Activated CD4-positive, CD25-positive, alpha-beta regulatory T cell treated with anti-CD3 and anti-CD28 coated beads, Interleukin-2, amount 50 U/mL, for 72 hours (primary cell): Measurements from ENCODE around the gene GMNN.
"Not testable (repeated sequence)": the region's sequence is repeated elsewhere in the genome, so short reads cannot be mapped to it uniquely, and the experiment has no call there.

ENCODE experiments used
- DNase-seq: peaks from one replicate; pipeline ENCODE4 v3.0.0; 2021

Gene GMNN

DNA sequence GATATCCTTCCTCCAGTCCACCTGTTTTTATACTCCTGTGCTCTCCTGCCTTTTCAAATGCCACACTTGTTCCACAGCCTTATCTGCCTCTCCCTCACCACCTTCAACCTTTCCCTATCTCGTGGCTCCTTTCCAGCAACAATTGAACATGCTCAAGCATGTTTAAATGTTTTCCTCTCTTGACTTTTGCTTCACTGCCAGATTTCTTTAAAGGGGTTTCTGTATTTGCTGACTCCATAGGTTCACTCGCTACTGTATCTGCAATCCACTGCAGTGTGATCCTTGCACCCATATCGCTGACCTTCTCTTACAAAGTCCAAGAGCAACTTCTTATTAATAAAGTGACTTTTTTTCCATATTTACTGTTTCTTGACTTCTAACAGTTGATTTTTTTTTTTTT lies 11.2 kb upstream of the GMNN start:
- DNase-seq = no peak

DNA sequence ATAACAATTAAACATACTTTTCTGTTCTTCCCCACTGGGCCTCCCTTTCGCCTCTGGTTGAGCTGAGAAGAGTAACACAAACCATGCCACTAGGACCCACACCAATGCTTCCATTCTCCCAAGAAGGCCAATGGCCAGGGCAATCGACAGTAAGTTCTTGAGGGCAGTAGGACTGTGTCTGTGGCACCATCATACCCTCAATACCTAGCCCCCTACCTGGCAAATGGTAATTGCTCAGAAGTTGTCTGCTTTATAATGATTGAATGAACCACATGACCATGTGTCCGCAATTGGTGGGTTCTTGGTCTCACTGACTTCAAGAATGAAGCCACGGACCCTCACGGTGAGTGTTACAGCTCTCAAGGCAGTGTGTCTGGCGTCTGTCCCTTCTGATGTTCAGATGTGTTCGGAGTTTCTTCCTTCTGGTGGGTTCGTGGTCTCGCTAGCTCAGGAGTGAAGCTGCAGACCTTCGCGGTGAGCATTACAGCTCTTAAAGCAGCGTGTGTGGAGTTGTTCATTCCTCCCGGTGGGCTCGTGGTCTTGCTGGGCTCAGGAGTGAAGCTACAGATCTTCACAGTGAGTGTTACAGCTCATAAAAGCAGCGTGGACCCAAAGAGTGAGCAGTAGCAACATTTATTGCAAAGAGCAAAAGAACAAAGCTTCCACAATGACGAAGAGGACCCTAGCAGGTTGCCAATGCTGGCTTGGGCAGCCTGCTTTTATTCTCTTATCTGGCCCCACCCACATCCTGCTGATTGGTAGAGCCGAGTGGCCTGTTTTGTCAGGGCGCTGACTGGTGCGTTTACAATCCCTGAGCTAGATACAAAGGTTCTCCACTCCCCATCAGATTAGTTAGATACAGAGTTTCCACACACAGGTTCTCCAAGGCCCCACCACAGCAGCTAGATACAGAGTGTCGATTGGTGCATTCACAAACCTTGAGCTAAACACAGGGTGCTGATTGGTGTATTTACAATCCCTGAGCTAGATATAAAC lies 9.6 kb upstream of the GMNN start:
- DNase-seq = not testable (repeated sequence)

DNA sequence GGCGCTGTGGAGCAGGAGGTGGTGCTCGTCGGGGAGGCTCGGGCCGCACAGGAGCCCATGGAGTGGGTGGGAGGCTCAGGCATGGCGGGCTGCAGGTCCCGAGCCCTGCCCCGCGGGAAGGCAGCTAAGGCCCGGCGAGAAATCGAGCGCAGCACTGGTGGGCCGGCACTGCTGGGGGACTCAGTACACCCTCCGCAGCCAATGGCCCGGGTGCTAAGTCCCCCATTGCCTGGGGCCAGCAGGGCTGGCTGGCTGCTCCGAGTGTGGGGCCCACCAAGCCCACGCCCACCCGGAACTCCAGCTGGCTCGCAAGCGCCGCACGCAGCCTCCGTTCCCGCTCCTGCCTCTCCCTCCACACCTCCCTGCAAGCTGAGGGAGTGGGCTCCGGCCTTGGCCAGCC lies 8.8 kb upstream of the GMNN start:
- DNase-seq = not testable (repeated sequence)

DNA sequence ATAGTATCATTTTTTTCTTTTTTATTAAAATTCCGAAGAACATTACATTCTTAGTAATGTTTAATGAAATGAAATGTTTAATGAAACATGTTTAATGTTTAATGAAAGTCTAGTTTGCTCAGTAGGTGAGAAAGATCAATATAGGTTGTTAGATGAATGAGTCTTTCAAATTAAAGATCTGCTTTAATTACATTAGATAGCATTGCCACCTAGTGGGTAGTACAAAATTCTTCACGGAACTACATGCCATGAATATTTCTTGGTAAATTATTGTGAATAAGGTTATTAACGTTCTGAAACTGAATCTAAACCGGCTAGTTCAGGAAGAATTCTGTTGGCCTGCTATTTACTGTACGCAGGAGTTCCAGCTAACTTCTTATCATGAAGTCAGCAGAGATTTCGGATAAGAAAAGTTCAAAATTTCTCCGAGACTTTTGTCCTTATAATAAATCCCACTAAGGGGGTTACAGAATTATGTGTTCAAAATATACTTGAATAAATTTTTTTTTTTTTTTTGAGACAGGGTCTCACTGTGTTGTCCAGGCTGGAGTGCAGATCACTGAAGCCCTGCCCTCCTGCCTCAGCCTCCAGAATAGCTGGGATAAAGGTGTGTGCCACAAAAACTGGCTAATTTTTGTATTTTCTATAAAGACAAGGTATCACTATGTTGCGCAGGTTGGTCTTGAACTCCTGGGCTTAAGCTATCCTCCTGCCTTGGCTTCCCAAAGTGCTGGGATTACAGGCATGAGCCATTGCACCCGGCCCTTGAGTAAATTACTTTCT lies 7.9 kb upstream of the GMNN start:
- no peak for DNase-seq

DNA sequence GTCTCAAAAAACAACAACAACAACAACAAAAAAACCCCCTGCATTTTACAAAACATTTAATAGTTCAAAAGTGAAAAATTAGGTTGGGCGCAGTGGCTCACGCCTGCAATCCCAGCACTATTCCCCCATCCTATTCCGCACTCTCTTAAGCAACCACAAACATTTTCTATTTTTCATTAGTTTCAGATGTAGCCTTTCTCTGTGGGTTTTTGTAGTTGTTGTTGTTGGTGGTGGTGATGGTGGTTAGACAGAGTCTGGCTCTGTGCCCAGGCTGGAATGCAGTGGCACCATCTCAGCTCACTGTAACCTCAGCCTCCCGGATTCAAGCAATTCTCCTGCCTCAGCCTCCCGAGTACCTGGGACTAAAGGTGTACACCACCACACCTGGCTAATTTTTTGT lies 6.4 kb upstream of the GMNN start:
- no peak for DNase-seq

DNA sequence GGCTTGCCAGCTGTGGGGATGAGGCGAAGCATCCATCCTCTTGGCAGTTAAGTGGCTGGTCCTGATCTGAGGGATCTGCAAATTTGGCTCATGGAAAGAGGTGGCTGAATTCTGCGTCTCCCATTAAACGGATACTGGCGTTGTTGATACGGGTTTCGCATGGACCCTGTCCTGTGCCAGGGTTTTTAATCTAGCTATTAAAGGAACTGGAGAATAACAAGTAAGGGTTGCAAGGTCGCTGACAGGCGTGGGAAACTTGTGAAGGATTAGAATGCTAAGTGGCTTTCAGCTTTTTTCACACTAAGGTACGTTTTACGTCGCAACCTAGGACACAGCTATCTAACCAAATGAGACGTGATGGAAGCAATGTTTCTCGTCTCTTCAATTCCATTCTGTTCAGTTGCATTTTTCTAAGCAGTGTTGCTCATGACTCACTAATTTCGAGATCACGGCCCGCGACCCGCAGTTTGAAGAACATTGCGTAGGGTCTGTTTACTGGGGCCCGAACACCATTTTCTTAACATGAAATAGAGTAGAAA lies 852 bp downstream of the GMNN start:
- no peak for DNase-seq

DNA sequence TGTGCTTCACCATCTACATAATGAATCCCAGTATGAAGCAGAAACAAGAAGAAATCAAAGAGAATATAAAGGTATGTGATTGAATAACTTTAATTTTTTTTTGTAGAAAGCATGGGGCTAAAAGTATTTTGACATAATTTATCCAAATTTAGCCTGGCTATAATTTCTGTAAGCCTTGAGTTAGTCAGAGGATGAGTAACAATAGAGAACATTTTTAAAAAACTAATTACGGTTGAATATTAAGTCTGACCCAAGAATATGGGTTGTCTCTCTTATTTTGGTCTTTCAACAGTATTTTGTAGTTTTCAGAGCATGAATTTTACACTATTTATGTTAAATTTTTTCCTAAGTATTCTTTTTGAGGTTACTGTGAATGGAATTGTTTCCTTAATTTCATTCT lies 2.5 kb downstream of the GMNN start:
- no peak for DNase-seq

DNA sequence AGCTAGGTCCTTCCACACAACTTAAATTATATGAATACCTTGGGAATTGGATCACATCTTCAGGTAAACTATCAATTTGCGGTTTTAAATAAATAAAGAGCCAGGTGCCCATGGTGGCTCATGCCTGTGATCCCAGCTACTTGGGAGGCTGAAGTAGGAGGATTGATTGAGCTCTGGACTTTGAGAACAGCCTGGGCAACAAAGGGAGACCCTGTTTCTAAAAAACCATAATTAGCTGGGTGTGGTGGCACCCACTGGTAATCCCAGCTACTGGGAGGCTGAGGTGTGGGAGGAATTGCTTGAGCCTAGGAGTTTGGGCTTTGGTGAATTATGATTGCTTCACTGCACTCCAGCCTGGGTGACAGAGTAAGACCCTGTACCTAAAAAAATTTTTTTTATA lies 3.4 kb downstream of the GMNN start:
- no peak for DNase-seq

DNA sequence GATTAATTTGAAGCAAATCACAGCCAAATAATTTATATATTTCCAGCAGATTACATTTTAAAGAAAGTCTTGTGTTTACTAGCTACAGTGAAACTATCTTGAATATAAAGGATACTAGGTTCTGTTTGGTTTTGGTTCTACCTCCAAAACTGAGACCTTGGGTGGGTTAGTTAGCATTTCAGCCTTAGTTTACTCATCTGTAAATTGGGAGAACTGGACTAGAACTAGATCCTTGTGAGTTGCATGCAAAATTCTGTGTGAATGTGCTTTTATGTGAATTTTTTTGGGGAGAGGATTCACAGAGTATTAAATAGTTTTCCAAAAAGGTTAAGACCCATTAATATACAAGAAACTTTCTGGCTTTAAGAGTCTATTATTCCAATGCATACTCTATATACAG lies 4.1 kb downstream of the GMNN start:
- DNase-seq = no peak

DNA sequence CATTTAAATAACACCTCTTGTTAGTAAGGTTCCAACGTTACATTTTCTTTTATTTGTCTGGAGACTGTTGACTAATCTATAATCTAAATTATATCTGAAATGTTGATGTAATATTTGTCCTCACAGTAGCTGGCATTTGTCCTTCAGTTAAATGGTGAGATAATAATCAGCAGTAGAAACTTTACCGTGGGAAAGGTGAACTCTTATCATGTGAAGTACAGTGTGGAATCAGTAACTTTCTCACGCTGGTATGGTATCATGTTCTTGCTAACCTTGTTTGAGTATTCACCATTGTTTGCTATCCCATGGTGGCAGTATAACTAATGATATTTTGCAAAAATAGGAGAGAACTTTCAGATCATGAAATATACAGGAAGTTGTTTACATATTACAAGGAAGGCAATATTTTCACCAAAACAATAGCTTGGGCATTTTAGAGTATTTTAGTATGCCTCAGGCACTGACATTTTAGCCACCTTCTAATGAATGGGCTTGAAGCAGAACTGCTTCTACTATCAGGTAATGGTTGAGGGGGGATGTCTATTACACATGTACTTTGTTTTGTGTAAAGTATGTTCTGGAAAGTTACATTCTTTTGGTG lies 4.8 kb downstream of the GMNN start:
- no peak for DNase-seq

DNA sequence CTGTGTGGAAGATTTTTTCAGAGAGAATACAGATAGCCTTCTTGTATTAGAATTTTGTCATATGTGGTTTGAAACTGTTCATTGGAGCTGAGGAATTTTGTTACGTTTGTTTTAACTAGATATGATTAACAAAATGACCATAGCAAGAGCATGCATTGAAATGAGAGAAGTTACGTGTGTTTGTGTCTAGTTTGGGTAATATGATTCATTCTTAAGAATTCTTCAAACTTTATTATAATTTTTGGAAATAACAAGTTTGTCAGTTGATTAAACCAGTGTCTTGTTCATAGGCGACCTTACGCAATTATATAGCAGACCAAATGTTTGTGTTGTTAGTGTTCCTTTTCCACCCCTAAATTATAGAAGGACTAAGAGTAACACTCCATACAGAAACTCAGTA lies 5.5 kb downstream of the GMNN start:
- no peak for DNase-seq

DNA sequence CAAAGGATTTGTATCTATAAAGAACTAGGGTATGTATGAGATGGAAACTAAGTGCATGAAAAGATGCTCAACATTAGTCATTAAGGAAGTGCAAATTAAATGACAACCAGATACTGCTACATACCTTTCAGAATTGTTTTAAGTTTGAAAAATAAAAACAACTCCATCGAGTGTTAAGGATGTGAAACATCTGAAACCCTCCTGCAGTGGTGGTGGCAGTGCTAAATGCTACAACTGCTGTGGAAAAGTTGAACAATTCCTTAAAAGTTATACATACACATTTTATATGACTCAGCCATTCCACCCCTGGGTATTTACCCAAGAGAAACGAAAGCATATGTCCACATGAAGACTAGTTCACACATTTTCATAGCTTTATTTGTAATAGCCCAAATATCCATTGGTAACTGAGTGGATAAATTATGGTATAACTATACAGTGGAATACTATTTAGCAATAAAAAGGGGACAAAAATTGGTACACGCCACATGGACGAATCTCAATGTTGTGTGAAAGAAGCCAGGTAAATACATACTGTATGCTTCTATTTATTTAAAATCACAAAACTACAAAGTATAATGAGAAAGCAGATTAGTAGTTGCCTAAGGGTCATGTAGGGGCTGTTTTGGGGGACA lies 13.4 kb downstream of the GMNN start:
- DNase-seq = no peak

DNA sequence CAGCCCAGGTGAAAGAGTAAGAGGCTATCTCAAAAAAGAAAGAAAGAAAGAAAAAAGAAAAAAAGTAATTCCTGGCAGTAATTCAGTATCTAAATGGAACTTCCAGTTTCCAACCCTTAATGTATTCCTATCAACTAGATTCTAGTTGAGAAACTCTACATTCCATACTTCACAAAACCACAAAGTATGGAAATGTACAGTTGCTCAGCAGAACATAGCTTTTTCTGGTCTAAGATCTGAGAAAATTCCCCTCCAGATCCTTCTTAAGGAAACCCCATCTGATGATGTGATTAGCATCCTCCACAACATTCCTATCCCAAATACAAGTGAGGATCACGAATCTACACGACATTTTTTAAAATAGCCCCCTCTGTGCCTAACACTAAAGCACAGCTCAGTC lies 20.4 kb downstream of the GMNN start:
- no peak for DNase-seq

DNA sequence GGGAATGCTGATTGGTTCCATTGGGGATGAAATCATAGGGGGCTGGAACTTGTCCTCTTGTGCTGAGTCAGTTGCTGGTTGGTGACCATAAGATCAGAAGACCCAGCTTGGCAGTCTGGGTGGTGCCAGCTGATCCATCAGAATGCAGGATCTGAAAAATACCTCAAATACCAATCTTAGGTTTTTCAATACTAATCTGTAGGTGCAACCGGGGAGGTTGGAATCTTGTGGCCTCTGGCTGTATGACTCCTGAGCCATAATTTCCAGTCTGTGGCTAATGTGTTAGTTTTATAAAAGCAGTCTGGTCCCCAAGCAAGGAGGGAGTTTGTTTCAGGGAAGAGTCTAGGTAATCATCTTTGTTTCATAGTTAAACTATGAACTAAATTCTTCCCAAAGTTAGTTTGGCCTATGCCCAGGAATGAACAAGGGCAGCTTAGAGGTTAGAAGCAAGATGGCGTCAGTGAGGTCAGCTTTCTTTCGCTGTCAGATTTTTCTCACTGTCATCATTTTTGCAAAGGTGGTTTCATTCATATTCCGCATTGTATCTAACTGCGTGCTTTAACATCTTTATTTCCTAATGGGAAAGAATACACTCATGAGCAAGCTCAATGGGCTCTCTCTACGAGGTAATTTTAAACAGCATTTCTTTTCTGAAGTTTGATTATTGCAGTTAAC lies 22.0 kb downstream of the GMNN start:
- DNase-seq = no peak

DNA sequence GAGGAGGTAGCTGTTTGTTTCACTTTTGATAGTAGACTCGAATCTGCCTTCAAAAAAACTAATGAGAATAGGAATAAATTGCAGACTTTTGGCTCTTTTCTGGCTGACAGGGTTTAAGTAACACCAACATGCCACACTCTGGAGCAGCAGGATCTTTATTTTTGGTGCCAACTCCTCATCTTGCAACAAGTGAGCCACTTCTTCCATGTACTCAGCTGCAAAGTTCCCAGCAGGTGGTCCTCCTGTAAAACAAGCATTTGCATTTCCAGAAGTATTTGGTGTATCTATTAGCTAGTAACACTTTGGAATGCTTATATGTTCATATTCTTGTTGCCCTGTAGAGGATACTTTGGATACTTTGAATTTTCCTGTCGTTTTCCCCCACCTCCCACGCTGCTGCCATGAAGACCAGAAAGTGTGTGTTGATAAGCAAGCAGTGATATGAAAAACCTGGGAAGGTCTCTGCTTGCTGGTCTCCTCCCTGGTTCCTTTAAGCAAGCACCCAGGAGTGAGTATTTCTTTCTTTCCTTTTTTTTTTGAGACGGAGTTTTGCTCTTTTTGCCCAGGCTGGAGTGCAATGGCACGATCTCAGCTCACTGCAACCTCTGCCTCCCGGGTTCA lies 23.0 kb downstream of the GMNN start:
- DNase-seq = no peak

DNA sequence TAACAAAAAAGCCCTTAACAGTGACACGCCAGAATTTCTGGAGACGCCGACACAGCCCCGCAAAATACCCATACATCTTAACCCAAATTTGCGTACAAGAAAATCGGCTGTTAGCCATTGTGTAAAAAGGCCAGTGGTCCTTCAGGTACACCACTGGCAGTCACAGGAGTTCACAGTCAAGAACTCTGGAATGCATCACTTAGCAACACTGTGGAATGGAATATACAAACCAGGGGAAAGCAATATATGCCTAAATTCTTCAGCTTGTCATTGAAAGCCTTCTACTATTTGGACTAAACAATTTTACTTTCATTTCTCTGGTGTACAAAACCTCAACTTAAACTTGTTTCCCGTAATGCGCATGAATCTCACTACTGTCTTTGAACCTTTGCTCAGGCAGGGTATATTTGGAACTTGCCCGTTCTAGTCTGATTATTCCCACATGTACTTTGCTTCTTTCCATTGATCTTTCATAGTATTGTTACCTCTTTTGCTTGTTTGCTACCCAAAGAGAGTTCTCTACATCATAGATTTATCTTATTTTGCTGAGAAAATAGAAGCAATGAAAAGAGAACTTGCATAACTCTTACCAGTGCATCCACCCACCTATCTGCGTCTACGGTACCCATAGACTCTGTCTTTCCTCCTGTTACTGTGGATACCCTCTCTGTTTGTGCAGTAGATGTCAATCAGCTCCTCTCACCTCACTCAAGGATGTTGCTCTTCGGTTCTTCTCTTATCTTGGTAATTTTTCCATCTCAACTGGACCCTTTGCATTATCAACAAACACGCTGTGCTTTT lies 24.2 kb downstream of the GMNN start, which contains the start of gene ARMH2:
TSS of gene ARMH2 (minus strand) at position 178 of the 801 bp plus-strand sequence. CDS start at position 118, 60 bp downstream.
- no peak for DNase-seq

DNA sequence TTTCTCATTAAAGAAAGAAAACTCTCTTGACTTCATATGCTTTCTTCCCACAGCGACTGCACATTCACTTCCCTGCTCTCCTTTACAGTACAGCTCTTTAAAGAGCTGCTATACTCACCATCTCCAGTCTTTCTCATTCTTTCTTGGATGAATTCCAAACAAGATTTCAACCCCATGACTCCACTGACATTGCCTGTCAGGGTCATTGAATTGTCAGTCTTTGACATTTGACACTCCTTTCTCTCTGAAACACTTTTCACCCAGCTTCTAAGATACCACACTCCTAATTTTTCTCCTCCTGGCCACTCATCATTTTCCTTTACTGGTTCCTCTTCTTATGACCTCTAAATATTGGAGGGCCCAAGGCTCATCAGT lies 24.8 kb downstream of the GMNN start:
- DNase-seq = no peak

DNA sequence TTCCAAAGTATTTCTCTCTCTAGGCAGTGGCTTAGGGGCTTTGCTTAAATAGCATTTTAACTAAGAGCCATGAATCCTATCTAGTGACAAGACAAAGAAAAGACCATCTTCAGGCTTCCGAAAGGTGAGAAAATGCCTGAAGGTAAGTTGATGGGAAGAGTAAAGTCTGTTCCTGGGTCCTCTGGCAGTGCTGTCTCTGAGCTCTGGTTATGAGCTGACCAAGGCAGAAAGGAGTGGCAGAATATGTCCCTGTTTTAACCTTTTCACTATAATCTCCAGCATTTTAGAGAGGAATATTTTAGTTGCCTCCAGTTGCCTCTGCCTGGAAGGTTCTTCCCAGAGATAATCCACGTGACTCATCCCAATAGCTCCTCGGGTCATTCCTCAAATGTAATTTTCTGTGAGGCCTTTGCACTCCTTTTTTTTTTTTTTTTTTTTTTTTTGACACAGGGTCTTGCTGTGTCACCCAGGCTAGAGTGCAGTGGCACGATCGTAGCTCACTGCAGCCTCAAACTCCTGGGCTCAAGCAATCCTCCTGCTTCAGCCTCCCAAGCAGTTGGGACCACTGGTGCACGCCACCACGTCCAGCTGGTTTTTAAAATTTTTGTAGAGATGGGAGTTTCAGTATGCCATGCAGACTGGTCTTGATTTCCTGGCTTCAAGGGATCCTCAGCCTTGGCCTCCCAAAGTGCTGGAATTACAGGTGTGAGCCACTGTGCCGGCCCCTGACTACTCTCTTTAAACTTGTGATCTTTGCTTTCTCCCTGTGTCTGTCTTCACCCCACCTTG lies 27.7 kb downstream of the GMNN start:
- DNase-seq = no peak

DNA sequence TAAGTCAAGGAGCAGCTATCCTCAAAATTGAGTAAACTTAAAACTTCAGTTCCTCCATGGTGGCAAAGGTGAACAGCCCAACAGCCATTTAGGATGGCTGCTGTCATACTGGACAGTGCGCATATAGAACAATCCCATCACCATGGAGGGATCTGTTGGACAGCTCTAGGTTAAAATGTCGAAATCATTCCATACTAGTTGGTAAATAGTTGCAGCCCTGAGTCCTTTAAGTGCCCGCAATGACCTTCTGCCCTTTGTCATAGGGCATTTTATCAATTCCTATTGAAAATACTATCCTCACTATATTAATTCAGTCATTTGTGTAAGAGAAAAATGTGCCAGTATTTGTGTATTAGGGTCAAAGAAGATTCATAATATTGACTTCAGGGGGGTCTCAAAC lies 32.8 kb downstream of the GMNN start:
- no peak for DNase-seq

DNA sequence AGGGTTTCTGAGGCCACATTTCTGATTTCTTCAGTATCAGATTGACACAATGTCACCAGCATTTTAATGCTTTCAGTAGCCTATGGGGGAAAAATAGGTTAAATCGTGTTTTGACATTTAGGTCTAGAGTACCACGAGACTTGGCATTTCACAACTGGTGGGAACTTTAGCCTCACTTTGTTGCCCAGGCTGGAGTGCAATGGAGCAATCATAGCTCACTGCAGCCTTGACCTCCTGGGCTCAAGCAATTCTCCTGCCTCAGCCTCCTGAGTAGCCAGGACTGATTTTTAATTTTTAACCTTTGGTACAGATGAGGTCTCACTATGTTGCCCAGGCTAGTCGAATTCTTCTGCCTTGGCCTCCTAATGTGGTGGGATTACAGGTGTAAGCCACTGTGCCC lies 35.0 kb downstream of the GMNN start:
- DNase-seq = no peak
